K562 (cell line): ENCODE measurements around the gene PARD3.

Experiments
- TF ChIP-seq, protein P1 (sequence below), 3 experiments: IDR thresholded peaks in 2 of 3; conservative IDR thresholded peaks in 1 of 3; 2 replicates each; pipeline ENCODE4 v1.5.1; 2011 to 2012; ENCODE audit warnings: low read length in 3 of 3, mild to moderate bottlenecking in 3 of 3, control low read depth in 2 of 3, improper control_type of control experiment in 1 of 3, inconsistent platforms in 1 of 3, low read depth in 1 of 3, mixed read lengths in 1 of 3, moderate library complexity in 1 of 3; ENCODE audit not compliant: insufficient read depth in 2 of 3
- TF ChIP-seq, protein P2 (sequence below): sonication (generic); formaldehyde crosslinking; IDR thresholded peaks from 2 replicates; pipeline ENCODE4 v1.5.0; 2020; ENCODE audit warnings: missing genetic modification reagents

DNA sequence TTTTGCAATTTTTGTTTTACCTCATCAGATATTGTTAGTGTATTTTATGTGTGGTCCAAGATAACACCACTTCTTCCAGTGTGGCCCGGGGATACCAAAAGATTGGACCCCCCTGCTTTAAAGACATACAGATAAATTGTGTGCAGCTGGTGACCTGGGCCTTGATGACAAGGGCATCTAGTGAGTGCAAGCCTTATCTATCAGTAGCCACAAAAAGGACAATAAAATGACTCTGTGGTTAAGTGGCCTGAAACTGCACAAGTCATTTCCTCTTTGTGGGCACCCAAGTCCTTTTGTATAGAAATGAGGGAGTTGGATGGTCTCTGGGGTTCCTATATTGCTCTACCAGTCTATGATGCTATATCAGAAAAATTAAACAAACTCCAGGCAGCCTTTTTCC, 98.1 kb downstream of the PARD3 start:
- TF ChIP-seq, protein P1, sequence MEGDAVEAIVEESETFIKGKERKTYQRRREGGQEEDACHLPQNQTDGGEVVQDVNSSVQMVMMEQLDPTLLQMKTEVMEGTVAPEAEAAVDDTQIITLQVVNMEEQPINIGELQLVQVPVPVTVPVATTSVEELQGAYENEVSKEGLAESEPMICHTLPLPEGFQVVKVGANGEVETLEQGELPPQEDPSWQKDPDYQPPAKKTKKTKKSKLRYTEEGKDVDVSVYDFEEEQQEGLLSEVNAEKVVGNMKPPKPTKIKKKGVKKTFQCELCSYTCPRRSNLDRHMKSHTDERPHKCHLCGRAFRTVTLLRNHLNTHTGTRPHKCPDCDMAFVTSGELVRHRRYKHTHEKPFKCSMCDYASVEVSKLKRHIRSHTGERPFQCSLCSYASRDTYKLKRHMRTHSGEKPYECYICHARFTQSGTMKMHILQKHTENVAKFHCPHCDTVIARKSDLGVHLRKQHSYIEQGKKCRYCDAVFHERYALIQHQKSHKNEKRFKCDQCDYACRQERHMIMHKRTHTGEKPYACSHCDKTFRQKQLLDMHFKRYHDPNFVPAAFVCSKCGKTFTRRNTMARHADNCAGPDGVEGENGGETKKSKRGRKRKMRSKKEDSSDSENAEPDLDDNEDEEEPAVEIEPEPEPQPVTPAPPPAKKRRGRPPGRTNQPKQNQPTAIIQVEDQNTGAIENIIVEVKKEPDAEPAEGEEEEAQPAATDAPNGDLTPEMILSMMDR (IDR thresholded peaks at IDR 0.05 in 2 of 3, conservative IDR thresholded peaks at IDR 0.05 in 1 of 3; ENCODE audit: insufficient read depth in 2 of 3, low read depth in 1 of 3, low read length in 3 of 3), result no peak
- TF ChIP-seq, protein P2, sequence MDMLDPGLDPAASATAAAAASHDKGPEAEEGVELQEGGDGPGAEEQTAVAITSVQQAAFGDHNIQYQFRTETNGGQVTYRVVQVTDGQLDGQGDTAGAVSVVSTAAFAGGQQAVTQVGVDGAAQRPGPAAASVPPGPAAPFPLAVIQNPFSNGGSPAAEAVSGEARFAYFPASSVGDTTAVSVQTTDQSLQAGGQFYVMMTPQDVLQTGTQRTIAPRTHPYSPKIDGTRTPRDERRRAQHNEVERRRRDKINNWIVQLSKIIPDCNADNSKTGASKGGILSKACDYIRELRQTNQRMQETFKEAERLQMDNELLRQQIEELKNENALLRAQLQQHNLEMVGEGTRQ (CRISPR knock-in tag), result no peak
